Stromal cell of bone marrow (primary cell): ENCODE results near the gene FLRT2.

Source experiments
- DNase-seq: peaks from one replicate; pipeline ENCODE4 v3.0.0-alpha.2; 2012; ENCODE audit warnings: low read depth

Gene FLRT2

DNA sequence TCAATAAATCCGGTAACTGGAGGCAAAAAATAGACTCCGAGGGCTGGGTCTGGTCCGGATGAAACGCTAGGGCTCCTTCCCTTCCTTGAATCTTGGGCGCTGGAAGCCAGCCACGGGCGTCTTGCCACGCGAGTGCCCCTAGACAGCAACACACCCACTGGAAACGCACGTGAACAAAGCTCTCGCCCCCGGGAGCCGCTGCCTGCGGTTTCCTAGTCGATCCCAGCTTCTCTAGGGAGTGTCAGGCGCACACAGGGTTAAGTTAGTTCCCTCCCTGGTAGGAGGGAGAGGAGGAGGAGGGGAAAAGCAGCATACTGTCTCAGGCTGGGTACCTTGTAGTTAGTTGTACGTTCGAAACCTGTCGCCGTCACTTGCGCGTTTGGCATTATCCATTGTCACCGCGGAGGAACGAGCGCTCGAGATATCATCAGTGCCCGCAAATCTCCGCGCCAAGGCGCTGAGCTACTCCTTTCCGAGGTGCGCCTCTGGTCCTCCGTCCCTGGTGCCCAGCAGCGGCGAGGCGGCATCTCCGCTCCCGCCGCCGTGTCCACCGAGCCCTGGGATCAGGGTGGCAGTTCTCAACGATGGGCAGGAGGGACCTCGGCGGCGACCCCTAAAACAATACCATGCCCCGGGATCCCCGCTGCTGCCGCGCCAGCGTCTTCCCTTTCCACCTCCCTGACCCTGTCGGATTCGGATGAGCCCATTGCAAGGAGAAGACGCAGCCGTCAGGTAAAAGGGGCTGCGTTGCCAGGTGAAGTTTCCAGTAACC is at the start of gene FLRT2:
Gene FLRT2 (plus strand): TSS at position 342 of the 772 bp plus-strand sequence. CDS start 91,371 bp downstream, outside the sequence.
- no peak for DNase-seq

DNA sequence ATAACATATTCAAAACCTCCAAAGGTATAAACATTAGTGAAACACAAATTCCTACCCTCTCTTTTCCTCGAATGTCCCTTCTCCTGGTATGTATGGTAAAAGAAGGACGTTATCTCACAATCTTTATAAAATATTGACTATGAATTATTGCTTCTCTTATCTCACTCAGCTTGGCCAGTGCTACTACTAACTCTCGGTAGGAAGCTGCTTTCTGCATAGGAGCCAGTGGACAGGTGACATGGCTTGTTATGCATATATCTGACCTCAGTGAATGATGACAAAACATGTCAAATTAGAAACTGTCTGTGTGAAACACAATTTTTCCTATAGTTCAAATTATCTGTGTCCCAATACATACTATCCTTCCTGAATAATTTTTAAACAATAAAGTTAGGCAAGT is 48.5 kb upstream of the FLRT2 start:
- no peak for DNase-seq

DNA sequence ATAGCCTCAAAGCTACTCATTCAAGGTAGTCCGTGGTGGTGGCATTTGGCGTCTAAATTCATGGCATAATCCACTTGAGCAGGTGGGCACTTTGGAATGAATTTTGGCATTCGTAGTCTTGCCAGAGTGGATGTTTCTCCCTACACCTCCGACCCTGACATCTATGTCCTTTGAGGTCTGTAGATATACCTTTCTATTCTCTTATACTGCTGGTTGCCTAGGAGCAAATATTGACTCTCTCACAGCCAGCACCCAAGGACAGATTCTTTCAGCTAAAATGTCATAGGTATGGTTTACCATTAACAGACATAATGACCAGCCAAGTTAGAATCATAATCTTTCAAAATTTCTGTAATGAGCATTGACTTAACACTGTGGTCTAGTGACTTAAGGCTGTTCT is 47.4 kb upstream of the FLRT2 start:
- no peak for DNase-seq

DNA sequence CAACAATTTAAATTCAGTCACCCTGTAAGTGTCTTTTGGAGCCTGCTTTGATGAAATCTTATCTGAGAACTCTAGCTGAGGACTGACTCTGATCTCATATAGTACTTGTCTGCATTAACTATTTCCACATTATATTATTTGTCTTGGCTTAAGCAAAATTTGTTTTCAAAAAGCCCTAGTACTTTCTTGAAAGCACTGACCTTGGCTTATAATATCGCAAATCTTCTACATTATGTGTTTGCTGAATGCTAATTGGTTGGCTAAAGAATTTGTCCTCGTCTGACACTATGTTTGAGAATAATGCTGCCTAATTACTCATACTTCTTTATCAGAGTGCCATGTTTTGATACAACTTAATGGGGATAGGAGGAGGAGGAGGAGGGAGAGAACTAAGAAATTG is 46.9 kb upstream of the FLRT2 start:
- DNase-seq, result no peak

DNA sequence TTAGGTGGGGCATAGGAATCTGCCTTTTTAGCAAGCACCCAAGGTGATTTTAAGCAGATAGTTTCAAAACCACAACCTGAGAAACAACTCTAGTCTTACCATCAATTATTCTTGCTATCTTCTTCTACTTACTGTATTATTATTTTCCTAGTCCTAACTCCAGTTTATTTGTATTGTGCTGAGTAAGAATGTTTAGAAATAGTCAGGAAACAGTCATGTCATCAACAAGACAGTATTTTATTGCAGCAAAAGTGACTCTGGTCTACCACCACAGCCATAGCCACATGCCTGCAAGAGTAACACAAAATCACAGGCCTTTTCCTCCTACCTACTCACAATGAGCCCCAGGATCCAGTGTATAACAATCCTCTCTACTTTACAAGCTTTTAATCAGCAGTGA is 46.3 kb upstream of the FLRT2 start:
- DNase-seq, result no peak

- peak; percentile 89 for DNase-seq
These were observed 42.7 kb upstream of the FLRT2 start for GRCh38 chr14:85487215-85487614.

DNA sequence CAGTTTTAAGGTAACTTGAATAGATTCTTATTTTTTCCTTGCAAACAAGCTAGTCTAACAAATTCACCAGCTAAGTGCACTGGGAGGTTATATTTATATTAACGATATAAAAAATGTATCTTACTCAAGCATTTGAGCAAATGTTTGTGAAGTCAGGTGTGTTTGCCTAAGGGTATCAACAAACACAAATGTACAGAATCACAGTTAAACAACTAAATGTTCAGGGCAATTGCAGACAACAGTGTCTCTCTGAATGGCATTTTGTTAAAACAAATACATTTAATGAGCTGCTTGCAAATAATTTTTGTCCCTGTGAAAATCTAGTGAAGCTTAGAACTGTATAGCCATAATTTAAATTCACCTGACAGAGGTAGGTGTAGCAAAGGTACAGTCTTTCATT is 28.2 kb upstream of the FLRT2 start:
- no peak for DNase-seq

GRCh38 chr14:85508863-85509262 is 21.1 kb upstream of the FLRT2 start:
- no peak for DNase-seq

GRCh38 chr14:85512451-85512850 is 17.5 kb upstream of the FLRT2 start:
- no peak for DNase-seq

- no peak for DNase-seq
These were observed 15.5 kb upstream of the FLRT2 start for GRCh38 chr14:85514487-85514886.

- DNase-seq, result peak; percentile 82
These were observed 13.5 kb upstream of the FLRT2 start for GRCh38 chr14:85516239-85517113.

GRCh38 chr14:85517114-85517688 is 12.7 kb upstream of the FLRT2 start:
- DNase-seq, result no peak

DNA sequence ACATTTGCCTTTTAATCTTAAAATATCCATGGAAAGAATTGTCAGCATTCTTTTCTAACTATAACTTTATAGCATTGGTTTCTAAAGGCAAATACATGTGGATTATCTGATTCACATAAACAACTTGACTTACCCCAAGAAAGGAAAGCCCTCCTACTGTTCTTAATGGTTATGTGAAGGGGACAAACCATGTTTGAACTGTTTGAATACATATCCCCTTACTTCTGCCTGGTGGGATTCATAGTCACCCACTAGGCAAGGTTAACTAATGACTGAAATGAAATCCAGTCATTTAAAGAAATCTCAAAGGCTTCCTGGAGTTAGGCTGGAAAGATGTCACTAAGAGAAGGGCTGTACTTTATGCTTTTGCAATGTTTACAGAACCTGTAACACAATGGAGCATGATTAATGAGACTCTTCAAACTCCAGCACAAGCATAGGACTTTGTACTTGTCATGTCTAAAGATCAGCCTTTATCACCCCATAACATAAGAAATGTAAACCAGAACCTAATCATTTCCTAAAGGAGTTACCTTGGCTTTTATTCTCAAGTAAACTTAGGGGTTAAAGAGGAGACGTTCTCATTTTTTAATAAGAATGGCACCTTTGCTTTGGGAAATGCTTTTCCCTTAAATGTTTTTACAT is 10.2 kb upstream of the FLRT2 start:
- no peak for DNase-seq

- DNase-seq, result no peak
These were observed 9.4 kb upstream of the FLRT2 start for GRCh38 chr14:85520581-85520980.

- no peak for DNase-seq
These were observed 6.3 kb upstream of the FLRT2 start for GRCh38 chr14:85523624-85524023.

DNA sequence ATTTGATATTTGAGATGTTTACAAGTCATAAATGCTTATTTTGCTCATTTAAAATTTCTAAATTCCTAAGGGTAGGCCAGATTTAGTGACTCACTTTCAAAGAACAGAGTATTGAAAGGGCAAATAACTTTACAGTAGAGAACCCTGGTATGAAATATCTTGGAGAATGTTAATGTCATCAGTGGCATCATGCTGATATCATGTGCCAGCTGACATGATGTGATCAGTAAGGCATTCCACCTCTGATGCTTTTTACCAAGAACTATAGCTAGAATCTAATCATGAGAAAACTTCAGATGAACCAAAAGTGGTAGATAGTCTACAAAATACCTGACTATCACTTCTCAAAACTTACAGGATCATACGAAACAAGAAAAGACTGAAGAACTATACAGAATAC is 2.9 kb upstream of the FLRT2 start:
- no peak for DNase-seq

DNA sequence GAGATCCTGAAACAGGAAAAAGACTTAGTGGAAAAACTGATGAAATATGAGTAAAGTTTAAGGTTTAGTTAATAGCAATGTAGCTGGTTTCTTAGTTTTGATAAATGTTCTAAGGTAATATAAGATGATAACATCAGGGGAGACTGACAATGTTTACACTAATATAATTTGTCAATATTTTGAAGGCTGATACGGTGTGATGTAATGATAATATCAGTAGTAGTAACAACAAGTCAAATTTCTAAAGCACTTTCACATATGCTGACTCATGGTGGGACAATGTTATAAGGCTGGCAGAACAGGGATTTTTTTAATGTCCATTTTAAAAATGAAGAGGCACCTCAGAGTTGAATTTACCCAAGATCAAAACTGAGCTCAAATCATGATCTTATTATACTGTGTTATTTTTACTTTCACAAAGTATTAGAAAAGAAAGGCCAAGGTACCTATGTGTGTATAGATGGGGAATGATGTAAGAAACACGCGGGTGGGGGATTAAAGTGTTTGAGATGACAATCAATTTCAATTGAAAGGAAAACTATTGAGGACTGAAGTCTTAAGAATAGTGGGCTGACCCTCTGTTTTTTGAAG is 2.4 kb upstream of the FLRT2 start:
- no peak for DNase-seq

- DNase-seq, result peak; percentile 79
These were observed 1.7 kb upstream of the FLRT2 start for GRCh38 chr14:85528080-85528896.

- DNase-seq, result no peak
These were observed 880 bp upstream of the FLRT2 start for GRCh38 chr14:85528897-85529631.

DNA sequence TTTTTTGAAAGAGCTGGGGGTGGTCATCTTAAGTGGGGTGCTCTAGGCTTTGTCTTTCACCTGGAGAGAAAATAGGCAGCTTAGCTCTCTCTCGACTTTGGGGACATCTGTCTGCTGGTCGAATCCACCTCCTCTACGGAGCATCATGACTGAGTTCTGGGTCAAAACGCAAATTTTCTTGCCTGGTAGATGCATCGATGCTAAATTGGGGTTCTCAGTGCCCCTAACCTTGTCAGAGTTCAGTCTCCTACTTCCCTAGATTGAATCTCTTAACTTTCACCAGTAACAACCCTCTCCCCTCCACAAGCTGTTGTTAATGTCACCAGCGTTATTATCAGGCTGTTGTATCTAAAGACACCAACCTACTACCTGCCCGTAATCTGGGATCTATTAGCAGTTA is 682 bp downstream of the FLRT2 start:
- DNase-seq, result no peak
